Adipose tissue (tissue), 3 donors: ENCODE data around the gene GP1BA. TPM values are rescaled to one million over a fixed set of nuclear protein-coding genes. Genes with fewer than 3 reads are reported as not detected.

Experiments used
- H3K27ac ChIP-seq: one replicate; pipeline ENCODE4 v1.5.1; 2013; ENCODE audit warnings: low read depth, low read length
- WGBS, 3 donors: extraction: QIAGEN DNeasy Blood & Tissue Kit; methylation state at CpG; one replicate each; pipeline ENCODE4 v1.1.7; 2013; 5-methylcytosine and 5-hydroxymethylcytosine counted together
- polyA plus RNA-seq, 3 donors: library from polyadenylated mRNA; stranded (reverse); fragments of 200-250 nt; gene quantifications; one replicate each; pipeline ENCODE4 v1.2.3, GENCODE V29; 2013
- donor health status: healthy with polysubstance abuse.
- donor health status: Bipolar disorder and iron deficiency.
- donor health status: healthy.

Gene GP1BA
- polyA plus RNA-seq, 3 donors, result 0.04 to 0.05 TPM; not detected in 1

DNA sequence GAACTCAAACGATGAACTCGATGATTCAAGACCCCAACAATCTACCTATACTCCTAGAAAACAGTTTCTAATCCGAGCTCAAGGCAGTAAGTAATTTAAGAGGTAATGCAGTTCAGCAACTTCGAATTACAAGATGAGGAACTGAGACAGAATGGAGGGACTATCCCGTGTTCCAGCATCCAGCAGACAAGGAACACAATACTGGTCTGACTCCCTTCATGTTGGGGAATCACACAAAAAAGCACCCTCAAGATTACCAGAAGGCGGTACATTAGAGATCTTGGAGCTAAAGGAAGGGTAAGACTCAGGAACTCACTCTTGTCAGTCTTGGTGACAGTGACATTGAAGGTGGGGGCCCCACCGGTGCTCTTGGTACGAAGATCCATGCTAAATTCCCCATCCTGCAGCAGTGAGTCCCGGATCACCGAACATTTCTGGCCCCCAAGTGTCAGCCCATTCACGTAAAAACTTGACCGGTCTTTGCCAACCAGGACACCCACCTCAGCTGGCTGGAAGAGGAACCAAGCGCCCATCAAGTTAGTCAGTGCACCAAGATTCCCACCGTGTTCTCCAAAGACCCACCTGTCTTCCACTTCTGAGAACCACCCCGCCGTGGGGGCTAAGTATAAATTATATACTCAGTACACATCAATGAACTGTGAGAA is 14.4 kb downstream of the GP1BA start:
- WGBS, 3 donors, result 21 to 34% (median 25%) methylated on average over 16 of the region's 16 CpGs
- peak overlapping the region; percentile 60 for H3K27ac ChIP-seq

DNA sequence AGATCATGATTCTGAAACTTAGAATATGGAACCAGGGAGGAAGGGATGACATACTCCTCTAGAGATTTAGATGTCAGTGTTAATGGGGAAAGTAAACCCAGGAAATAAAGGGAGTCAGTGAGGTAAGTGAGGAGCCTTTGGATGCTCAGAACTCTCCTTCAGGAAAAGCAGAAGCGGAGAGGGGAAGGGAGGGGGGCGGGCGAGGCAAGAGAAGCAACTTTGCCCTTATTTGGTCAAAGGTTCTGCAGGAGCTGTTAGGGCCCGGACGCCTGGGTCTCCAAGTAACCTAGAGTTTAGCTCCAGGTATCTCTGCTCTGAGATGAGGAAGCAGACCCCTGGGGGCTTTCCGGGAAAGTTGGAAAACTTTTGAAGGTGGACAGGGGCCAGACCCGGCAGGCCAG is 14.9 kb downstream of the GP1BA start:
- peak overlapping the region; percentile 96 for H3K27ac ChIP-seq
- 1 to 2% (median 1%) methylated on average over 7 of the region's 7 CpGs for WGBS, 3 donors

DNA sequence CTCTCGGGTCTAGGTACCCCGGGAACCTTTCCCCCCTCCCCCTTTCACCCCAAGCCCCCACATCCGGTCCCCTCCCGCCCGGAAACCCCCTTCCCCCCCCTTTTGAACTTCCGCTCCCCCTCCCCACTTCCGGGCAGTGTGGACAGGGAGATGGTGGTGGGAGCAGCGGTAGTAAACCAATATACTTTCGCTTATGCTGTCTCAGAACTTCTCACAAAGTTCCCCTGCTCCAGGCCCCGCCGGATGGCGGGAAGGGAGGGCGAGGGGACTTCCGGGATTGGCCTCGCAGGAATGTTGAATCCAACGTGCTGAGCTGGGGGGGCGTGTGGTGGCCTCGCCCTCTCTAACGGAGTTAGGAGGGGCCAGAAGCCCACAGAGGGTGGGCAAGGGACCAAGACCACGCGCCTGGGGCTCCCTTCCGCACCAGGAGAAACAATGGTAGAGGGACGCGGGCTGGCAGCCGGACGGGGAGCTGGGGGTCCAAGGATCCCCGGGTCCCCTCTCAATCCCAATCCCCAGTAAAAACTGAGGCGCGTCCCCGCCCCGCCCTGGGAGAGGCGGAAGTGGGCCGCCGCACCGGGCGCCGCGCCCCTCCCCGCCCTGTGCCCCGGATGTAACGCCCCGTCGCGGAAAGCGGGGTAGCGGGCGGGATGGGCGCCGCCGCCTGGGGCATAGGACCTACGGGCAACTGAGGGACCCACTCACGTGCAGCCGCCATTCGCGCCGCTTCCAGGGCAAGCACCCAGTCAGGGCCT is 15.5 kb downstream of the GP1BA start:
- 0 to 1% (median 0%) methylated on average over 42 to 56 of the region's 56 CpGs for WGBS, 3 donors
- H3K27ac ChIP-seq, result peak overlapping the region; percentile 96

DNA sequence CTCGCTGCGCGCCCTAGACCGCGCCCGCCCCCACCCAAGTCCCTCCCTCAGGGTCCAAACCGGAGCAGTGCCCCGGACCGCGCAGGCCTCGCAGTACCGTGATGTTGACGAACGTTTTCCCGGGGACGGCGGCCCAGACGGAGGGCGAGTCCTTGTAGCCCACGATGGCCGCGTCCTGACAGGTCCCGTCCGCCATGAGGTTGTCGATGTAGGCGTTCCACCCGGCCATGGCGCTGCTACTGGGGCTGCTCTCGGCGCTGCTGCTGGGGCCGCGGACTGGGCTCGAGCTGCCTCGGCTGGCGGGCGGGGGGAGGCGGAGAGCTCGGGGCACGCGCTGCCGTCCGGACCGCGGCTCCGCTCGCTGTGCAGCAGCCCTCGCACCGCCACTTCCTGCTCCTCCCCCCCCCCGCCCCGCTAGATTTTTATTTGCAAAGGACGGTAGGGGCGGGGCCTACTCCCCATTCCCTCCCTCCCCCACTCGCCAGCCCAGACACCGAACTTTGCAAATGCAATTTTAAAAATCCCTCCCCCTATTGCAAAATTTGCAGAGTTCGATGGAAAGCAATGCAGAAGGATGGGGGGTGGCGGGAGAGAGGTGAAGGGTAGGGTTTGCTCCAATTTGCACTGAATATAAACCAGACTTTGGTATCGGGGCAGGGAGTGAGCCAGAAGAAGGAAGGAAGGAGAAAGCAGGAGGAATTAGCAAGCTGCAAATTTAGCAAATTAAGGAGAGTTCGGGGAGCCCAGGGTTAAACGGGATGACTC is 16.3 kb downstream of the GP1BA start, which contains the start of gene PFN1:
TSS of gene PFN1 (minus strand) at position 365 of the 765 bp plus-strand sequence. CDS start at position 229, 136 bp downstream.
- WGBS, 3 donors, result 0 to 1% (median 1%) methylated on average over 39 to 58 of the region's 59 CpGs

DNA sequence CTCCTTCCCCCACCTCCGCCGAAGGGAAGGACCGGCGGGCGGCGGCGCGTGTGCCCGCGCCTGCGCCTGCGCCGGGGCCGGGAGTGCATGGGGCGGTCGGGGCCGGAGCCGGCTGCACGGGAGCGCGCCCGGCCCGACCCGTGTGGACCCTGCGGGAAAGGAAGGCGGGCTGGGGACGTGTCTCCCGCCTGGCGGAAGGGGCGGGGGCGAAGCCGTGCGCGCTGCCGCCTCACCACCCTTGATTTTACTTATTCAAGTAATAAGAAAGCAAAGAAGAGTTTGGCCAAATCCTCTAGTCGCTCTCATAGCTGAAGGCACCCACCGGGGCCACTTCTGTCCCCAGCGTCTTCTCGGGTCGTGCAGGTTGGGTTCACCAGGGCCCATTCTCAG is 16.8 kb downstream of the GP1BA start:
- 0 to 2% (median 1%) methylated on average over 25 to 40 of the region's 40 CpGs for WGBS, 3 donors
- peak overlapping the region; percentile 45 for H3K27ac ChIP-seq

More for the DNA sequence above, 16.3 kb downstream of the GP1BA start, which contains the start of gene PFN1:
- H3K27ac ChIP-seq, result peak within 1 kb of the TSS; percentile 96

DNA sequence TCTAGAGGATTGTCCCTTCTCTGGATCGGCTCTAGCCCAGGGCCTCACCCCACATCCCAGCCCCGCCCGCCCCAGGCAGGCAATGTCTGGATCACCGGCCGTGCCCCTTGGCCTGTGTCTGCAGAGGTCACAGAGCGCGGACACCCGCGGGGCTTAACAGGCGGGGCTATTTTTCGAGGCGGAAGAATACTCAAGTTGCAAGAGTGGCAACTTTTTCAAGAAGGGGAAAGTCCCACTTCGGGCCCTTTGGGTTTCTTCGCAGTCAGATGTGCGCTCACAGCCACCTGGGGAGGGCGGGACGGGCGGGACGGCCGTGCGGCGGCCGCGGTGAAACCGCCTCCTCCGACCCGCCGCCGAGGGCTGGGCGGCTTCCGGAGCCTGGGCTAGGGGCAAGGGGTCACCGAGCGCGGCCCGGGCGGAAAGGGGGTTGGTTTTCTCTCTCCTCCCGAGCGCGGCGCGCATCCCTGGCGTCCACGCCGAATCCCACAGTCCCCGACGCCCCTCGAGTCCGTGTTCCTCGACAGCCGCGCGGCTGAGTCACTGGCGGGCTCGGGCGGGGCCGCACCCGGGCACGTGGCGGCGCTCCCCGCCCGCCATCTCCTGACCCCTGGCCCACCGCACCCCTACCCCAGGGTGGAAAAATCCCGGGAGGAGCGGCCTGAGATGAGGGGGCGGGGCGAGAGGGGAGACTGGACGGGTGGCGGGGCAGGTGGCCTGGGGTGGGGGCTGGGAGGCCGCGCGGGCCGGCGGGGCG is 17.4 kb downstream of the GP1BA start:
- H3K27ac ChIP-seq, result peak overlapping the region; percentile 45
- WGBS, 3 donors, result 0 to 1% (median 1%) methylated on average over 33 to 74 of the region's 75 CpGs

DNA sequence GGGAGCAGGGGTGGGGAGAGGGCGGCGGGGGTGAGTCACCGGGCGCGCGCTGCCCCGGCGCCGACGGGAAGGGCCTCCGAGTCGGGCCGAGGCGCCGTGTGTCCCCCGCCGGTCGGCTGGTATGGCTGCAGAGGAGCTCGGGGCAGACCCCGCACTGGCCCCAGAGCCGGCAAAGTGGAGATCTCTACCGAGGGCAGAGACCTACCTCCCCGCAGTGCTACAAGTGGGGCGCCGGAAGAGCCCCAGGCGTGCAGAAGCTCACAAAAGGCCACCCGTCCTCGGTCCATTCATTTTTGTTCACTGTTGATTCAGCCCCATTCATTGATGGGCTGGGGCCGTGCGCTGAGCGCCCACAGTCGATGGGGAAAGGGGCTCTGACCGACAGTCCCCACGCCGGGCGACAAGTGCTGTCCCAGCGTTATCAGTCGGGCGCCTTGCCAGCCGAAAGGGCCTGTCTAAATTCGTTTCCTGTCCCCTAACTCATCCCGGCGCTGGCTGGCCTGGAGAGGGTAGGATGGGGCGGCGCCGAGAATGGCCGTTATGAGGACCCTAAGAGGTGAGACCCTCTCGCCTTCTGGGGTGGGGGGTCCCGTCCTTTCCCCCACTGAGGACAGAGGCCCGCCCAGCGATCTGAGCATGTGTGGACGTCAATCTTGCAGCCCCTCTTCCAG is 18.1 kb downstream of the GP1BA start:
- peak overlapping the region; percentile 45 for H3K27ac ChIP-seq
- 5 to 11% (median 6%) methylated on average over 48 to 52 of the region's 52 CpGs for WGBS, 3 donors

DNA sequence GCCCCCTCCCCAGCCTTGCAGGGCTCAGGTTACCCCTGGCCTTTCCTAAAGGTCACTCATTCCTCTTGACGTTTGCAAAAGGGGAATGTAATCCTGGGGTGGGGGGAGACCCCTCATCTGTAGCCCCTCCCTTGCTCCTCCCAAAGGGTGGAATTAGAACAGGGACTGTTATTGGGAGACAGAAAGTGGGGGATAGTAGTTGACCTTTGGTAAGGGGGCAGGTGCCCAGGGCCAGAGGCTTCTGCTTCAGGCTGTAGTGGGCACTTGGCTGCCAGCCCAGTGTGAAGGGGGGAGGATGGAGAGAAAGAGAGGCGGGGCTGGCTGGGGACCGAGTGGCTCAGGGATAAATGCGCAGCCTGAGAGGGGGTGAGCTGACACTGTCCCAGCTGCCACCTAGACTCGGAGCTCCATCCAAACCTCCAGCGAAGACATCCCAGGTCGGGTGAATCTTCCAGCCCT is 18.7 kb downstream of the GP1BA start, which contains the start of gene ENO3:
TSS of gene ENO3 (plus strand) at position 374 of the 459 bp plus-strand sequence. CDS start 711 bp downstream, outside the sequence.
- H3K27ac ChIP-seq, result peak within 1 kb of the TSS; percentile 45
- WGBS, 3 donors, result 41 to 55% (median 53%) methylated on average over 7 of the region's 7 CpGs

DNA sequence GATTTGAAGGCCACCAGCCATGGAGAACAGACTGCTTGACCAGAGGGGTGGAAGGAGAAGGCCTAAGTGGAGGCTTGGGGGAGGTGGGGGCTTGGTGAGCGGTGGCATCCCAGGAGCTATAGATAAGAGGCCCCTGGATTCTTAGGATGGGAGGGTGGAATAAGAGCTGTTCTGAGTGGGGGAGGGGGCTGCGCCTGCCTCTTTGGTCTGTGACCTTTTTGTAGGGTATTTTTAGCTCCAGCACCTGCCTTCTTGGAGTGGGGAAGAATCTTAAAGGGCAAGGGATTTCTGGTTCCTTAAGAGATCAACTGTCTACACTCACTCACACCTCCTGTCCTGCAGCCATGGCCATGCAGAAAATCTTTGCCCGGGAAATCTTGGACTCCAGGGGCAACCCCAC is 19.4 kb downstream of the GP1BA start:
- H3K27ac ChIP-seq, result no peak overlapping the region

DNA sequence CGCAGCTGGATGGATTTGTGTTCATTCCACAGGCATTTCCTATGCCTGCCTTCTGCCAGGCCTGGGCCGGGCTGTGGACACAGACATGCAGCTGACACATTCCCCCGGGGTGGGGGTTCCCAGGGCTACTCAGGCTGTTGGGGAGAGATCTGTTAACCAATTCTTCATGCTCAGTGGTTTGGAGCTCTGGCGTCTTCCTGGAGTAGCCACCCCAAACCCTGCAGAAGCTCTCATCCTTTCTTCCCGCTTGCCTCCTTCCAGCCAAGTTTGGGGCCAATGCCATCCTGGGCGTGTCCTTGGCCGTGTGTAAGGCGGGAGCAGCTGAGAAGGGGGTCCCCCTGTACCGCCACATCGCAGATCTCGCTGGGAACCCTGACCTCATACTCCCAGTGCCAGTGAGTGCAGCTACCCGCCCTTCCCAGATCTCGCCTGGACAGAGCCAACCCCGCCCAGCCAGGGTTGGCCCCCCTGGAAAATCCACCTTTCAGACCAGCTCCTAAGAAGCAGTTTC is 21.4 kb downstream of the GP1BA start:
- H3K27ac ChIP-seq, result no peak overlapping the region
- 66 to 80% (median 70%) methylated on average over 14 of the region's 14 CpGs for WGBS, 3 donors

More for the DNA sequence above, 19.4 kb downstream of the GP1BA start:
- 77 to 91% (median 85%) methylated on average over 3 of the region's 3 CpGs for WGBS, 3 donors

DNA sequence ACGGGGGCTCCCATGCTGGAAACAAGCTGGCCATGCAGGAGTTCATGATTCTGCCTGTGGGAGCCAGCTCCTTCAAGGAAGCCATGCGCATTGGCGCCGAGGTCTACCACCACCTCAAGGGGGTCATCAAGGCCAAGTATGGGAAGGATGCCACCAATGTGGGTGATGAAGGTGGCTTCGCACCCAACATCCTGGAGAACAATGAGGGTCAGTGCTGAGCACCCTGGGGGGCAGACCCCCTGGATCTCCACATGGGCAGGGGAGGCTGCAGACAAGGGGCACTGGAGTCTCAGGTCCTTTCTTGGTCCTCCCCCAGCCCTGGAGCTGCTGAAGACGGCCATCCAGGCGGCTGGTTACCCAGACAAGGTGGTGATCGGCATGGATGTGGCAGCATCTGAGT is 23.0 kb downstream of the GP1BA start:
- H3K27ac ChIP-seq, result no peak overlapping the region
- 97 to 99% (median 97%) methylated on average over 8 of the region's 8 CpGs for WGBS, 3 donors

DNA sequence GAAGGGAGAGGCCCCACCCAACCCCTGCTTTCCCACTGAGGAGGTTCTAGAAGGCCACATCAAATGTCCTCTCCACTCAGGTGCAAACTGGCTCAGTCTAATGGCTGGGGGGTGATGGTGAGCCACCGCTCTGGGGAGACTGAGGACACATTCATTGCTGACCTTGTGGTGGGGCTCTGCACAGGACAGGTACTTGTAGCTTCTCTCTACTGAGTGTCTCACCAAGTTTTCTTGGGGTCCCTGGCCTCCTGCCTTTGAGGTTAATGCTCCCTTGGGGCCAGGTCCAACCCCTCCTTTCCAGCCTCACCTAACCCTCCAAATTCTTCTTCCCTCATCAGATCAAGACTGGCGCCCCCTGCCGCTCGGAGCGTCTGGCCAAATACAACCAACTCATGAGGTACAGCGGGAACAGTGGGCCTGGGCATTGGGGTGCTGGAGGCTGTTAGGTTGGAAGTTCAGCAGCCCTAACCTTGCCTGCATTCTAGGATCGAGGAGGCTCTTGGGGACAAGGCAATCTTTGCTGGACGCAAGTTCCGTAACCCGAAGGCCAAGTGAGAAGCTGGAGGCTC is 24.5 kb downstream of the GP1BA start:
- 74 to 80% (median 79%) methylated on average over 10 of the region's 10 CpGs for WGBS, 3 donors
- H3K27ac ChIP-seq, result no peak overlapping the region

DNA sequence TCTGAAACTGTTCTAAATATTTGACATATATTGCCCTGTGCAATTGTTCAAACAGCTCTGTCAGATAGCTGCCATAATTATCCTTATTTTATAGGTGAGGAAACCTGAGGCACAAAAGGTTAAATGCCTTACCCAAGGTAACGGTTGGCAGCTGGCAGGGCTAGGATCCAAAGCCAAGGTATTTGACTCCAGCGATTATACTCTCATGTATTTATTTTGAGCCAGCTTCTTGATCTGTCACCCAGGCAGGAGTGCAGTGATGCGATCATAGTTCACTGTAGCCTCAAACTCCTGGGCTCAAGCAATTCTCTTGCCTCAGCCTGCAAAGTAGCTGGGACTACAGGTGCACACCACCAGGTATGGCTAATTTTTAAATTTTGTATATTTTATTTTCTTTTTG is 26.0 kb downstream of the GP1BA start:
- 47 to 88% (median 87%) methylated on average over 3 of the region's 3 CpGs for WGBS, 3 donors
- no peak overlapping the region for H3K27ac ChIP-seq

DNA sequence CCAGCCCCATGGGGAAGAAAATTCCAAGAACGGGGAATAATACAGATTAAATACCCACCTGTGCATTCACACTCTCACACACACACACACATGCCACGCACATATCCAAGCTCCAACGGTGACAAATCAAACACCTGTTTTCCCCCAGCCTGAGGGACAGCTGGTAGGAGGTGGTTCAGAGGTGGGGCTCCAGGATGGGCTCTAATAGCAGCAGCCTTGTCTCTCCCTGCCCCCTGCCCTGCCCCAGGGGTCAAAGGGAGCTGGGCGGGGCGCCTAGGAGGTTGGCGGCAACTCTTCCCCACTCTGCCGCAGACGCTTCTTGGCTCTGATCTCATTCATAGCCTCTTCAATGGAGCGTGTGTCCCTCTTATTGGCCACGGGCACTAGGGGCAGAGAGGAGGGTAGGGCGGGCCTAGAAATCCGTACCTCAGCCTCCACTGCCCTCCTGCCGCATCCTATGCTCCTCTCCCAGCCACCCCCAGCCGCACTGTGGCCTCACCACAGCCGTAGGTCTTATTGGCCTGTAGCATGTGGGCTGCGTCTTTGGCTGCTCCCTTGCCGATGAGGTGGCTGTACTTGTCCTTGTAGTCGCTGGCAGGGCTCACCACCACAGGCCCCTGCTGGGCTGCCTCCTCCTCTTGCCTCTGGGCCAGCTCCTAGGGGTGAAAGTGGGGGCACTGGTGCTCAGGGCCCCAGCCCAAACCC is 27.3 kb downstream of the GP1BA start:
- WGBS, 3 donors, result 84 to 91% (median 88%) methylated on average over 17 to 18 of the region's 18 CpGs
- no peak overlapping the region for H3K27ac ChIP-seq

DNA sequence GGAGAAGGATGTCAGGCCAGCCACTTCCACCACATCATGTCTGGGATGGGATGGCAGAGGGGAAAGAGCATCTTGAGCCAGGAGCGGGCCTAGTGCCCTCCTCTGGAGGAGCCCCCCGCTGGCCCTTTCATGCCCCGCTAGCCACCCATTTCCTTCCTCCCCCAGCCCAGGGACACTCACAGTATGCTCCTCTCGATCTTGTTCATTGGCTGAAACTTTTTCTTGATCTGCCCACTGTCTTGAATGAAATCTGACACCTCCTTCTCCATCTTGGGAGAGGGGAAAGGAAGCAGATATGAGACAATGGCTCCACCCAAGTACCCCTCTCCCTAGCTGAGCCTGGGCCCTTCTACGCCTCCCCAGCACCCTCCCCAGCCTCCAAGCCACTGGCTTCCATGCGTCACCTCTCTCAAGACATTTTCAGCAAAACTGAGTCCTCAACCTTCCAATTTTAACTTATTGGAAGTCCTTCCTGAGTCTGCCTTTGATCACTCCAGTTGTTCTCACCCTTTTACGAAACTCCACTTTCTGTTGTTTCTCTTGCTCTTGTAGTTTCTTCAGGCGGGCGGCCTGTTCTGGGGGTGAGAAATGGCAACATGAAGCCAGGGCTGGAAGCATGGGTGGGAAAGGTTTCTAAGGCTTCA is 28.3 kb downstream of the GP1BA start:
- WGBS, 3 donors, result 84 to 90% (median 84%) methylated on average over 9 of the region's 9 CpGs
- H3K27ac ChIP-seq, result no peak overlapping the region
